DMS53 treated with DMSO at 0.1 percent for 48 hours (cell line): ENCODE measurements around the gene SPSB1.

Source experiments
- DNase-seq: peaks from one replicate; lab custom pipeline; 2025; ENCODE audit not compliant: unreplicated experiment; lab: John Stamatoyannopoulos, UW

SPSB1 gene

GRCh38 chr1:9361630-9362260 is 69.1 kb downstream of the SPSB1 start:
- DNase-seq = no peak

DNA sequence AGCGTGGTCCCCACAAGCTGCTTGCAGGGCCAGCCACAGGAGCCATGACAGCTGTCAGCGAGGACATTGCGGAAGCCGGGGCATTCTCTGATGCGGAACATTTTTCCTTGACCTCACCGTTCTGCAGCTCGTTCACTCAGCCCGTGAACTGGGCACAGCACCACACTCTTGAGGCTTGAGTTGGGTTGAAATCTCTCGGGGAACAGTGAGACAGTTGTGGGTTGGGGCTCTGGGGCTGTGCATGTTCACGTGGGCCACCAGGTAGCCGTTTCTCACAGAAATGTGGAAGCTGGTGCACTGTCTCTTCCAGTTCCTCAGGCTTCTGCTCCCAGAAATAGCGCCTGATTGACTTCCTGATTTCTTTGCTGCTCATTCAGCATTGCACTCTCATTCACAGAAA is 69.8 kb downstream of the SPSB1 start:
- DNase-seq = no peak

- DNase-seq = no peak
Observed at GRCh38 chr1:9363061-9363471, 70.4 kb downstream of the SPSB1 start.

GRCh38 chr1:9366298-9366697 is 73.6 kb downstream of the SPSB1 start:
- no peak for DNase-seq

DNA sequence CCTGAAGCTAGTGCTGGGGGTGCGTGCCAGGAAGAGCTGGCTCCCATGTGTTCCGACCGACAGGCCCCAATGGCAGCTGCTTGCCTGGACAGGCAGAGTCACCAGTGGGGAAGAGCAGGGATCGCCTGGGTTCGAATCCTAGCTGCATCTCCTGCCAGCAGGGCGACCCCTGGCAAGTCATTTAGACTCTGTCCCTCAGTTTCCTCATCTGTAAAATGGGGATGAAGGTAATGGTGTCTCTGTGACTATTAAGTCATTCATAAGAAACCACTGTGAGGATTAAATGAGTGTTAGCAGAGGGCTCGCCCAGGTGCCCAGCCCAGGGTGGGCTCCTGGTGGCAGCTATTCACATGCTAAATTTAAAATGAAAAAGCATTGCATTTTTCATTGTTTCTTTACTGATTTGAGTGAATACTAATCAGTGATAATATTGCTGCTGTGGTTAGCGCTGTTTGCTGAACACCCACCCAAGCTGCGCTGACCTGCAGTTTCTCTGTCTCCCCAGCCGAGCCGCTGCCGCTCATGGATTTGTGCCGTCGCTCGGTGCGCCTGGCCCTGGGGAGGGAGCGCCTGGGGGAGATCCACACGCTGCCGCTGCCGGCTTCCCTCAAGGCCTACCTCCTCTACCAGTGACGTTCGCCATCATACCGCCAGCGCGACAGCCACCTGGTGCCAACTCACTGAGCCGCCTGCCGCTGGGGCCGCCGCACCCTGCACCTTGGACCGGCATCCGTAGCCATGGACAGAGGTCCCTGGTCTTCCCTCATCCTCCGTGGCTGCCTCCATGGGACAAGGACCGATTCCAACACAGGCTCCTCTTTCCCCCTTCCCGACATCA is 74.5 kb downstream of the SPSB1 start:
- no peak for DNase-seq

DNA sequence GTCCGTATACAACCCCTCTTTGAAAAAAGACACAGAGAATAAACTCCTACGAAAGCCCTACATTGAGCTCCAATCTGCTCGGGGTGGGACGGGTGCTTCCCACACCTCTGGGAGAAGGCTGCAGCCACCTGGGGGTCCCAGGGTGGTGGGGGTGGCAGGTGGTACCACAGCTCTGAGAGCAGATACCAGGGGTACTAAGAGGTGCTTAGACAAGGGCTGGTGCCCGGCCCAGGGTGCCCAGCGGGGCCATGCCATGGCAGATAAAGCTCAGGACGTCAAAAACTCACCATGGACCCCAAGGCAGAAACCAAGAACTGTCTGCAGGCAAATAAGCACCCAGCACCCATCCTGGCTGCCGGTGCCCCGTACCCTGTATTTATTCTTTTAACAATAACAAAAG is 75.1 kb downstream of the SPSB1 start:
- DNase-seq = no peak

- DNase-seq = no peak
Observed at GRCh38 chr1:9368356-9368755, 75.7 kb downstream of the SPSB1 start.

GRCh38 chr1:9369964-9370788 is 77.5 kb downstream of the SPSB1 start:
- DNase-seq = no peak

- DNase-seq = no peak
Observed at GRCh38 chr1:9371391-9371935, 78.8 kb downstream of the SPSB1 start.

DNA sequence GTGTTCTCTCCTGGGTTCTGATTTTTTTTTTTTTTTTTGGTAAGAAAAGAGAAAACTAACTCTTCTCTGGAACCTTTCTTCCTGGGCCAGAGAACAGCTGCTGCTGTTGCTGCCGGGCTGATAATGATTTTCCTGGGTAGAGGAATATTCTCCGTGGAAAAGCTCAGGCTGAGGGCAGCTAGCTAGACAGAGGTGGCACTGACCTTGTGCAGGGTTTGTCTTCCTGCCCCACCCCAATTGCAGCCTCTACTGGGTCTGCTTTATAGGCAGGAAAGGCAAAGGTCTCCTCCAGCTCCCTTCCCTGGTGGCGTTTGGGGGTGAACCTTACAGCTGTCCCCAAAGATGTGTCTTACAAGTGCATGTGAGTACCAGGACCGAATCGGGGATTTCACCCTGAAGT is 79.3 kb downstream of the SPSB1 start:
- DNase-seq = no peak

DNA sequence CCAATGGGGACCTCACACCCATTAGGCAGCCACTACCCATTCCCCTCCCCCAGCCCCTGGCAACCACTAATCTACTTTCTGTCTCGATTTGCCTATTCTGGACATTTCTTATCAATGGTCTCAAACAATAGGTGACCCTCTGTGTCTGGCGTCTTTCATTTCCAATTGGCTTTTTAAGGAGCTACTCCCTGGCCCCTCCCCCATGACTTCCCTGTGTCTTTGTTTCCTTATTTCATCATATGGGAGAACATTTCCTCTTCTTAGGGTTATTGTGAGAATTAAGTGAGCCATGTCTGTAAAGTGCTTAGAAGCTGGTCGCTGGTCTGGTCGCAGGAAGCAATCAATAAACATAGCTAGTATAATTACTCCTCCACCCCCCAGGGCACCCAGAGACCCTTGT is 80.9 kb downstream of the SPSB1 start:
- DNase-seq = no peak

DNA sequence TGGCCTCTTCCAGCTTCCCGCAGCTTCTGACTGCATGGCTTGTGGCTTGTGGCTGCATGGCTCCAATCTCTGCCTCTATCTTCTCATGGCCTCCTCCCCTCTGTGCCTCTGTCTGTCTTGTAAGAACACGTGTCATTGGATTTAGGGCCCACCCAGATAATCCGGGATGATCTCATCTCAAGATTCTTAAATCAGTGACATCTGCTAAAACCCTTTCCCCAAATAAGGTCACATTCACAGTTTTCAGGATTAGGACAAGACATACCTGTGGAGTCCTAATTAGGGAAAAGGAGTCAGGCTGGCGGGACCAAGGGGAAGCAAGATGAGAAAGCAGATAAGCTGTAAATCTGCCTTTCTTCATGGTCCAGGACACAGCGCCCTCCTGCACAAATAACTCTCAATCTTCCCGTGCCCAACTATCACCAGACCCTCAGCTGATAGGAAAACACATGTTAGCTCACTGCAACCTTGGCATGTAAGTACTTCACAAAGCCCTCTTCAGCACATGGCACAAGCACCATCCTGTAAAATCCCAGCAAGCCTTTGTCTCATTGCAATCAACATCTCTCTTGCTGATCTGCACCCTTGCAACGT is 82.2 kb downstream of the SPSB1 start:
- no peak for DNase-seq

DNA sequence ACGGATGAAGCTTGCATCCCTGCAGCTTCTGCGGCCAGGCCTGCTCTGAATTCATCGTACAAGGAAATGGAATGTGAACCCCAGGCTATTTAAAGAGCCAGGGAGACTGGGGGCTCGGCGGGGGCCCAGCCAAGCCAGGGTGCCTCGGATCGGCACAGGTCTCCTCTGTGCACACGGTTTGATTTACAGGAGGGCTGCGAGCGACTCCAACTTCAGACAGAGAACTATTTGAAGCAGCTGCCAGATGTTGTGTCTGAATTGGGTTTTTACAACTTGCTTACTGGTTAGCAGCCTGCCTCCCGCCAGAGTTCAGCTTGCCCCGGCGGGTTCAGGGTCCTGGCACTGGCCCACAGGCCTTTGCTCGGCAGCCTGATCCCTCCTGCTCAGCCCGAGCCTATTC is 83.2 kb downstream of the SPSB1 start:
- no peak for DNase-seq

- DNase-seq = no peak
Observed at GRCh38 chr1:9376430-9376829, 83.7 kb downstream of the SPSB1 start.

GRCh38 chr1:9376886-9377333 is 84.2 kb downstream of the SPSB1 start:
- DNase-seq = no peak

- no peak for DNase-seq
Observed at GRCh38 chr1:9378801-9379200, 86.1 kb downstream of the SPSB1 start.

GRCh38 chr1:9380711-9381110 is 88.0 kb downstream of the SPSB1 start:
- DNase-seq = no peak

DNA sequence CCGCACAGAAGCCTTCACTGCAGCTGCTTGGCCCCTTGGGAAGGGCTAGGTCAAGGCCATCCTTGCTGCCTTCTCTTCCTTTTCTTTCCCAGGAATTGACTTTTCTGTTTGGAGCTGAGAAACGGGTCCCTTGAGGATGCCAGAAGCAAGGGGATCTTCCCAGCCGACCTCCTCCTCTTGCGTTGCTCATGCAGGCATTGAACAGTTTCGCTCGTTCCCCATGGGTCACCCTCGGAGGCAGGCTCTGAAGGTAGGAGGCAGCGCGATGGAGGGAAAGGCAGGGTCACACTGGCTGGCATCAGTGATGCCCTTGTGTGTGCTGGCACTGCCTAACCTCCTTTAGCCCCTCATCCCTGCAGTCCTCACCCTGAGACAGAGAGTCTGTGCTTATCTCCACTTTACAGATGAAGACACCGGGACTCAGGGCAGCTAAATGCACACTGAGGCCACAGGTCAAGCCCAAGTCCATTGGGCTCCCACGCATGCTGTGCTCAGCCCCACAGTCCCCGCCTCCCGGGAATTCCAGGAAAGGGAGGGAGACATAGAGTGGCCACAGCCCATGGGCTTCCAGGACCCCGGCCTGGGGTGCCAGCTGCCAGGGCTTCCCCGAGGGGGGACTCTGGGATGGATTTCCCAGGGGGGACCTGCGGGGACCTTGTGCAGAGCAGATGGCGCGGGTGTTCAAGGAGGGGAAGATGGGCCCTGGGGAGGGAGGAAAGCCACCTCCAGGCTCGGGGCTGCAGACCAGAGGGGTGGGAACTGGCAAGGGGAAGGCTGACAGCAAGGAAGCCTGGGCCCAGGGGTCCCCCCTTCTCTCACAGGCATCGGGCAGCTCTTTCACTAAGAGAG is 90.2 kb downstream of the SPSB1 start:
- DNase-seq = no peak

GRCh38 chr1:9384128-9384527 is 91.4 kb downstream of the SPSB1 start:
- DNase-seq = no peak

DNA sequence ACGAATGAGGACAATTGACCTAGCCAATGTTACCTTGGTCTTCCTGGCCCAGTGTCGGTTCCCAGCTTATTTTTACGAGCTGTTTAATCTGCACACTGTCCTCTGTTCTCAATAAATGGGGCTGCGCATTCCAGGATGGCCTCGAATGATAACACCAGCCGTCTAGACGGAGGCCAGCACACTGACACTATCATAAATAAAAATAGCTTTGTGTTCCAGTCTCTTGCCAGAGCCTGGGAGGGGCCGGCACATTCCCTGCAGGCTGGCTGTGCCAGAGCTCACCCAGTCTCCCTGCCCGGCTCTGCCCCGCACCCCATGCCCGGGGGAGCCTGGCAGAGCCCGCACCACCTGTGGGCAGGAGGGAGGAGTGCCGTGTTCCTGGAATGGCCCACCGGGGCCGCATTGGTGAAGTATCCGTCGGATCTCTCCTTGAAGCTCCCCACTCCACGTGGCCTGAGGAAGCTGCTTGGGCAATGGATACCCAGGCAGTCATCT is 92.1 kb downstream of the SPSB1 start:
- DNase-seq = no peak
